GM21360 (cell line): ENCODE results near the gene XK.
"Not testable (repeated sequence)": the region's sequence is repeated elsewhere in the genome, so short reads cannot be mapped to it uniquely, and the experiment has no call there.

Source experiments
- ATAC-seq: cut with Tn5 transposase; IDR thresholded peaks from one replicate; pipeline ENCODE4 v1.9.1; 2021; ENCODE audit warnings: mild to moderate bottlenecking, moderate library complexity; ENCODE audit not compliant: unreplicated experiment

Gene XK, protein sequence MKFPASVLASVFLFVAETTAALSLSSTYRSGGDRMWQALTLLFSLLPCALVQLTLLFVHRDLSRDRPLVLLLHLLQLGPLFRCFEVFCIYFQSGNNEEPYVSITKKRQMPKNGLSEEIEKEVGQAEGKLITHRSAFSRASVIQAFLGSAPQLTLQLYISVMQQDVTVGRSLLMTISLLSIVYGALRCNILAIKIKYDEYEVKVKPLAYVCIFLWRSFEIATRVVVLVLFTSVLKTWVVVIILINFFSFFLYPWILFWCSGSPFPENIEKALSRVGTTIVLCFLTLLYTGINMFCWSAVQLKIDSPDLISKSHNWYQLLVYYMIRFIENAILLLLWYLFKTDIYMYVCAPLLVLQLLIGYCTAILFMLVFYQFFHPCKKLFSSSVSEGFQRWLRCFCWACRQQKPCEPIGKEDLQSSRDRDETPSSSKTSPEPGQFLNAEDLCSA

DNA sequence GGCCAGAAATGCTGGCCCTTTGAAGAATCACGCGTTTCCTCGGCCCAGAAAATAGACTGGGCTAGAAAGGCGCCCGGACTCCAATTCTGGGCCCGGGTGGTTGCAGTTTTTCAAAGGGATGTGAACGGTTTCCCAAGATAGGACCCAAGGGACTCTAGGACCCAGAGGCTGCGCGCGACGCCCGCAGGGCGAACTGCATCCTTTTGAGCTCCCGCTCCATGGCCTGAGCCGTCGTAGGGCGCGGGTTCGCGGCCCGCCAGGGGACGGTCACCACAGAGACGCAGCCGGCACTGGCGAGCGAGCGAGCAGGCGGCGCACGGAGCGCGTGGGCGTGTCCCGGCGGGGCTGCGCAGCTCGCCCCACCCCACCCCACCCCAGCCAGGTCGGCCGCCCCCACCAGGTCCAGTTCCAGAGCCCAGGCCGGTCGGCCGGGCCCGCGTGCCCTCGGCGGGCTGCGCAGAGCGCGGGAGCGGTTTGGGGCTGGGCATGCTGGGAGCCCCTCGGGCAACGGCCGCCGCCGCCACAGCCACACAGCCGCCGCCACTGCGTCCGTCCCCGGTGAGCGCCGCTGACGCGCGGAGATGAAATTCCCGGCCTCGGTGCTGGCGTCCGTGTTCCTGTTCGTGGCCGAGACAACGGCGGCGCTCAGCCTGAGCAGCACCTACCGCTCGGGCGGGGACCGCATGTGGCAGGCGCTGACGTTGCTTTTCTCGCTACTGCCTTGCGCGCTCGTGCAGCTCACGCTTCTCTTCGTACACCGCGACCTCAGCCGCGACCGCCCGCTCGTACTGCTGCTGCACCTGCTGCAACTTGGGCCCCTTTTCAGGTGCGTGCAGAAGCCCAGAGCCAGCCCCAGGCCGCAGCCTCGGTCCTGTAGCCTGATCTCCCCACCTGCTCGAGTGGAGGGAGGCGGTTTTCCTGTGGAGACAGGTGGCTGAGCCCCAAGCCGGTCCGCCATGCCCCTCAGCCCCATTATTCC lies at the start of gene XK:
Gene XK, plus strand, starts transcription at position 411 of the 979 bp plus-strand sequence. Its CDS starts 171 bp downstream, at position 582.
- ATAC-seq: peak; percentile 75

DNA sequence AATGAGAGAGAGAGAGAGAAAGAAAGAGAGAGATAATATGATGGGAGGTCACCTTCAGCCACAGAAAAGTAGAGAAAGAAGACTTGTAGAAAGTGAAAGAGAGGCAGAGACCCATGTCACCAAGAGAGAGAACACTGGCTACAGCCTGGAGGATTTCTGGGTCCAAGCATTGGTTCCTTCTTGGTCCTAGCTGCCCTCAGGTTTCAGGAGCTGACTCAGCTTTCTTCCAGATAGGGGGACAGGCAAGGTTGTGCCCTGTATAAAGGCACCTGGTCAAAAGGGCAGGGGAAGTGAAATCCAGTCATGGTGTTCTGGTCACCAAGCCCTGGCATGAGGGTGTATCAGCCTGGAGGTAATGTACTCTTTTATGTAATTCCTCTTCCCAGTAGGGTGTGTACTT lies 47.5 kb upstream of the XK start:
- no peak for ATAC-seq

DNA sequence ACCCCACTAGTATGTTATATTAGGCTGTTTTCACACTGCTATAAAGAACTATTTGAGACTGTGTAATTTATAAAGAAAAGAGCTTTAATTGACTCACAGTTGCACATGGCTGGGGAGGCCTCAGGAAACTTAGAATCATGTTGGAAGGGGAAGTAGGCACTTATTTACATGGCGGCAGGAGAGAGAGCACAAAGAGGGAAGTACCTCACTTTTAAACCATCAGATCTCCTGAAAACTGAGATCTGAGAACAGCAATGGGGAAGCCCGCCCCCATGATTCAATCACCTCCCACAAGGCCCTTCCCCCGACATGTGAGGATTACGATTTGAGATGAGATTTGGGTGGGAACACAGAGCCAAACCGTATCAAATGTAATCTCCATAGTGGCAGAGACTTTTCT lies 45.4 kb upstream of the XK start:
- ATAC-seq: no peak

DNA sequence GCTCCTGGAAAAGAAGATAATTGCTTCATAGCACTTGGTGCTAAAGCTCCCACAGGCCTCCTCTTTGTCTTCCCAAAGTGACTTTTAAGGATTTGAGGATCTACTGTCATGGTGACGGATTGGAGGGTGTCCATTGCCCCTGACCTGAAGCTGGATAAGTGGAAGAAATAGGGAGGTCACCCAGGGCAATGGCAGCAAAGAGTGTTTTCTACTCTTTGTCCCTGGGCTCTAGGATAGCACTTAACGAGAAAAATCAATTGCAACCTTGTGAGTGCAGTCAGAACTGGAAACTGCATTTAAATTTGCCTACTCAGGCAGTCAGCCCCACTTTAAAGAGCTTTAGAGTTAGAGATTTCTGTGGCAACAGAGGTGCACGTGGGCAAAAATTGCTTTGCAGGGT lies 43.7 kb upstream of the XK start:
- no peak for ATAC-seq

DNA sequence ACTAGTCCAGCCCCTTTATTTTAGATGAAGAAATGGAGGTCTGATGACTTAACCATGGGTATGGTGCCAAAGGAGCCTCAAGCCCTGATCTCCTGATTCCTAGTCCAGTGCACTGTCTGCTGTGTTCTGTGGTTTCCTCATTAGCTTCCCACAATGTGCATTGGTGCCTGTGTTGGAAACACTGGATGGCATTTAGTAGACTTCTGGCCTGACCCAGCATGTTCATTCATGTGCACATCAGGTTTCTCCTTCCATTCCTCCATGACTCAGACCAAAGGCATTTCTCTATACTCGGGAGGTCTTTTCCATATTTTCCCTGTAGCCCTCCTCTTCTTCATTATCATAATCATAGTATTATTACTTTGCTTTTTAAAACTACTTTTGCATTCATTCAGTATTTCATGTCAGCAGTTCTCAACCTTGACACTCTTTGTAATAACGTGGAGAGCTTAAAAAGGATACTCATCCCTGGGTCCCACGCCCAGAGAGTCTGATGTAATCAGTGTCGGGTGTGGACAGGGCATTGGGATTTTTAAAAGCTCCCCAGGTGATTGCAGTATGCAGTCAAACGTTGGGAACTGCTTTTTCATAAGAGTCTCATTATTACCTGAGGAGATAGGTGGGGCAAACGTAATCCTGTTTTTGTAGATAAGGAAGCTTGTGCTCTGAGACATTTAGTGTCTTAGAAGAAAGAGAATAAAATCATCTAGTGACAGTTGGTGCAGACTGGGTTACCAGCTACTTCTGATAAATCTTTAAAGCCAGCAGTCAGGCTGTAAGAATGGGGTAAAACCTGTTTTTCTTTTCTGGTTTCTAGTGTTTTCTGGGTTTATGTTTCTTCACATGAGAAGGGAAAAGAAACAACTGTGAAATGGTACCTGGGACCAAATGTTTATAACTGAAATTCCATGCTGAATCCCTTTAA lies 40.9 kb upstream of the XK start:
- ATAC-seq: no peak

DNA sequence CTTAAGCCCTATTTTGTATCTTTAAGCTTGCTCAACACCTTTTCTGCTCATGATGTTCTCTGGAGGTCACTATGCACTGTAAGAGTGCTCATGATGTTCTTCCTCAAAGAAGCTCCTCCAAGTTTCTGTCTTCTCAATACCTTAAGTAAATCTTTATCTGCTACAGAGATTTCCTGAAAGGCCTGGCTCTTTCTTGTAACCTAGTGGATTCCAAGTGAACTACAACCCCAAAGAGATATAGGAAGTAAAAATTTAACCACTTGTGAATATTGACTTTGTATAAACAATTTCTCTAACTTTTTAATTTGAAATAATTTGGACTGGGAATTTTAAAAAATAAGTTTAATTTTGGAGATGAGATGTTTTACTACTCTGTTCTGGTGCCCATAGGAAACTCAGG lies 39.3 kb upstream of the XK start:
- no peak for ATAC-seq

DNA sequence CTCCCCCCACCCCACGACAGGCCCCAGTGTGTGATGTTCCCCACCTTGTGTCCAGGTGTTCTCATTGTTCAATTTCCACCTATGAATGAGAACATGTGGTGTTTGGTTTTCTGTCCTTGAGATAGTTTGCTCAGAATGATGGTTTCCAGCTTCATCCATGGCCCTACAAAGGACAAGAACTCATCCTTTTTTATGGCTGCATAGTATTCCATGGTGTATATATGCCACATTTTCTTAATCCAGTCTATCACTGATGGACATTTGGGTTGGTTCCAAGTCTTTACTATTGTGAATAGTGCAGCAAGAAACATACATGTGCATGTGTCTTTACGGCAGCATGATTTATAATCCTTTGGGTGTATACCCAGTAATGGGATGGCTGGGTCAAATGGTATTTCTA lies 34.7 kb upstream of the XK start:
- not testable (repeated sequence) for ATAC-seq

DNA sequence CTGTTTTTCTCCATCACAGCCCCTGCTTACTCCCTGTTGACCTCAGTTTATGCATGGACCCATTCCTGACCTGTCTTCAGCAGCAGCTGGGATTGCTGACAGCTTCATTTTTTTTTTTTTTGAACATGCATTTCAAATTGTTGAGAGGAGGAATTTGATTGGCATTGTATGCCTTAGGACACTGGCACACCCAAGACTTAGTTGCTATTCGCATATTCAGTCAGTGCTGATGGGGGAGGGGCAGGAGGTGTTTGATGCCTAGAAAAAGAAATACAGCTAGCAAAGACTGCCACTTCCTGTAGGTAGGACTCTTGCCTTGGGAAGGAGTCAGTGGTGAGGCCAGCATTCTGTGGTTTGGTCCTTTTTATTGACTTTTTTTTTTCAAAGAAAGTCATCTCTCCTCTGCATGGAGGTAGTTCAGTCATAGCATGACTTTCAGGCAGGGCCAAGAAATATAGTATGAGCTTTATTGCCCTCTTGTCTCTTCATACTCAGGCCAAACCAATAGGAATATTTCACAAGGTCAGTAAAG lies 33.6 kb upstream of the XK start:
- ATAC-seq: no peak

DNA sequence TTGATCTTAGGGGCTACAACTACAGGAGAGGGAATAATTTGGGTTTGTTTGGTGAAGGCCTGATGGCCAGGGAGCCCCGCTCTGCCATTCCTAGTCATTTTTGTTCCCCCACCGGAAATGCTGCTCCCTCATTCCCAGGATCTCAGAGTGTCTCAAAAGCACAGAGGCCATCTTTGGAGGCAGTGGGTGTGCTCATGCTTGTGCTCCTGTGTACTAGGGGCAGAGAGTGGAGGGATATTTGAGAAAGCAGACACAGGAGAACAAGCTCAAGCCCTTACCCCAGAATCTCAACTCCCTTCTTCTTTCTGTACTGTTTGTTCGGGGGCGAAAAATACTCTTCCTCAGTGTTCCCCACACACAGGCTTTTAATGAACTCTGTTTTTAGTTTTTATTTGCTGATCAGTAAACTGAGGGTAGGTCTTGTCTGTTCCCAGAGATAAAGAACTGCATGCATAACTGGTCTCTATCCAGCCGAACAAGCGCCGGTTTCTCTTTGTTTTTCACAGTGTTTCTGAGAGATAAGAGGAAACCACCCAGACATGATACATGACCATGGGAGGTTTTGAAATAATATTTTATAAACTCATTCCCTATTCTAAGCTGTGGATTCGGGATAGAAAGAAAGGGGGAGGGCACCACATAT lies 32.9 kb upstream of the XK start:
- no peak for ATAC-seq

DNA sequence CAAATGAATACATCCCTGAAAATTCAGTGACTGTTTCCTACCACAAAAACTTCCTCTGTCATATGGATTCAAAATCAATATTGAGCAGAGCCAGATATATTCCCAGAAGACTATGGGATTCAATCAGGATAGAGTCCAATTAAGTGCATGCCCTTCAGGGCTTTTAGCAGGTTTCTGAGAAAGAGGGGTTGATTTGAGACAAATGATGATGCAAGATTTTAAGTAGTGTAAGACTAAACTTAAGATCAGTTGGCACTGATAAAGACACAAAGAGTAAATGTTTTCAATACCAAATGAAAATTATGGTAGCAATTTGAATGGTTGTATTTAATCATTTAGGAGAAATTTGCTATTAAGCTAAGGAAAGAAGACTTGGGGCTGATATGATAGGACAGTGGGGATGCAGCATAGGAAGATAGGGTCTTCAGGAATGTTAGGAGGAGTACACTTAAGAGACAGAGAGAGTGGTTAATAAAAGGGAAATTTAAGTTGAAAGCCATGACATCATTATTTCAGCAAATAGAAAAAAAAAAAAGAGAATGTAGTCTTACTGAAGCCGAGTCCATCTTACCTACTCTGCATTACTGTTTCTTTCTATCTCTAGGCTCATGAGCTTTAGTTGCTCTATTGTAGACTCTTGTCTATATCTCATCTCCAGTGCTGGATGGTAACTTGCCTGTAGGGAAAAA lies 32.0 kb upstream of the XK start:
- ATAC-seq: no peak

DNA sequence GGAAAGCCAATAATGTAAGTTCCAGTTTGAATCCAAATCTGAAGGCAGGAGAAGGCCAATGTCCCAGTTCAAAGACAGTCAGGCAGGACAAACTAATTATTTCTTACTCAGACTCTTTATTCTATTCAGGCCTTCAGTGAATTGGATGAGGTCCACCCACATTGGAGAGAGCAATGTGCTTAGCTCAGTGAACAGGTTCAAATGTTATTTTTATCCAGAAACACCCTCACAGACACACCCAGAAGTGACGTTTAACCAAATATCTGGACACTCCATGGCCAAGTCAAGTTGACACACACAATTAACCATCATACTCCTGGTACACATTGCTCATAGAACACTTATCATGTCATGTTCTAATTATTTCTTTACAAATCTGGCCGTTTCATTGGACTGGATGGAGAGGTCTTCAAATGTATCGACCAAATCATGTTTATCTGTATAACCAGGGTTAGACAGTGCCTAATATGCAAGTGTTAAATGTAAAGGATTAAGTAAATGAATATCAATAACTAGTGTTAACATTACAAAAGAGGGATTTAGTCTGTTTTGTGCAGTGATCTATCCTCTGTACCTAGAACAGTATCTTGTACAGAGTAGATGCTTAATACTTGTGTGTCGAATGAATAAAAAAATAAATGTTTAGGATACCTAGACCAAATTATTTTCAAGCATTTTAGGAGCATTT lies 27.1 kb upstream of the XK start:
- no peak for ATAC-seq

DNA sequence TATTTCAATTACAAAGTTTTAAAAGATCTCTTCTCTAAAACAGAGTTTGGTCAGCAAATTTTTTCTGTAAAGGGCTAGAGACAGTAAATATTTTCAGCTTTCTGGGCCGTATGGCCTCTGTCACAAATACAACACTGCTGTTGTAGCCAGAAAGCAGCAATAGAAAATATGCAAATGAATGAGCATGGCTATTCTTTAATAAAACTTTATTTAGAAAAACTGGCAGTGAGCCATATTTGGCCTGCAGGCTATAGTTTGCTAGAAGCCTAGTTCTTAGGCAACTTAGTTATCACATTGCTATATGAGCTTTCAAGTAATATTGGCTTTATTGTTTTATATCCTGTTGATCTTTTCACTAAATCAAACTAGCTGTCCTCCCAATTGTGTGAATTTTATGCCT lies 26.5 kb upstream of the XK start:
- no peak for ATAC-seq

DNA sequence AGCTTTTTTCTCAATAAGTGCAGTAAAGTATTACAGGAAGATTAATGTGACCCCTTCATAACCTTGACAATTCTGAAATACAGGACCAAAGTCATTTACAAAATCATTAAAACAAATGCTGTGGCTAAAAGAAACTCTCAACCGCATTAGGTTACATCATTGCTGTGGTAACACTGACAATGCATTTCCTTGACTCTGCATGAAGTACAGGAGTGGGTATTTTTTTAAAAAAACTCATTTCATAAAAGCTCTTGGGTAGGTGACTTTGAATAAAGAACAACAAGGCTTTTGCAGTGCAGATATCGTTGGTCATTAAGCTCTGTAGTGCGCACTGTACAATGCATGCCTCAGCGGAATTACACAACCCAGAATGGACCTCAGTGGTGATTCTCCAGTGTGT lies 23.4 kb upstream of the XK start:
- no peak for ATAC-seq

DNA sequence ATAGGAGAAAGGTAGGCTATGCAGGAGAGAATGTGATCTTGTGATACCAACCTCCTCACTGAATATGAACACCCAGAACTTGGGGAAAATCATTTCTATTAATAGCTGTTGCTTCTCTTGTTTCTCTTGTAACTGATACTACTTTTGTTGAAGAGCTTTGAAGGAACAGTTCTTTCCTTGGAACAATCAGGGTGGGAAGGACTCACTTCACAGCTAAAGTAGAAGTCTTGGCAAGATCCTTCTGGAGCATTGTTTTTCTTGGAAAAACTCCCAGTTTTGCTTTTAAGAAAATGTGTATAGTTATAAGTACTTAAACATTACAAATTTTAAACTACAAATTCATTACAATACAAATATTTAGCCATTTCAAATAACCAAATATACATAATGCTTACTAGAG lies 19.1 kb upstream of the XK start:
- ATAC-seq: no peak

DNA sequence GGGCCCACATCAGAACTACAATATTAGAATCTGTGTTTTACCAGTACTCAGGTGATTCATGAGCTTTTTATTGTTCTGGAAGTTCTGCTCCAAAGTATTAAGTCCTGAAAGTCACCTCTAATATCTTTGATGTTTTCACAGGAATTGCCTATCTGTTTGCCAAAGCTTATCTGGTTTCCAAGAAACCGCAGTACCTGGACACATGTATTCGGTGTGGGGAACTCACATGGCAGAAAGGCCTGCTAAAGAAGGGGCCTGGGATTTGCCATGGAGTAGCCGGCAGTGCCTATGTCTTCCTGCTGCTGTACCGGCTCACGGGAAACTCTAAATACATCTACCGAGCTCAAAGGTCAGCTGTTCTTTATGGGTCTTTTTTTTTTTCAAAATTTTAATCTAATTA lies 18.4 kb upstream of the XK start:
- no peak for ATAC-seq

DNA sequence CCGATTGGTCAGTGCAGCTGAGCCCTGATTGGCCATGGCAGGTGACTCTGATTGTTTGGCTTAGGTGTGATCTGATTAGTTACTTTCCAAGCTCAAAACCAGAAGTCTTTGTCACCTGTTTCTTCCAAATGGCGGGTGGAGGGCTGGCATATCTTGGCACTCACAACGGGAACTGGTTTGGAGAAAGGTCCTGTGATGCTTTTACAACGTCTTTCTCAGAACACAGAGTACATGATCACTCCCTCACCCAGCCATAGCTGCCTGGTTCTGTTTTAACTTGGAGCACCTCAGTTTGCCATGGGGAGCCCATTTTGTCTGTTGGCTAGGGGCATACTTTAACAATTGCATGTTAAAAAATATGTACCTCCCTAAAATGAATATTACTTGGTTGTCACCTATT lies 13.0 kb upstream of the XK start:
- no peak for ATAC-seq

DNA sequence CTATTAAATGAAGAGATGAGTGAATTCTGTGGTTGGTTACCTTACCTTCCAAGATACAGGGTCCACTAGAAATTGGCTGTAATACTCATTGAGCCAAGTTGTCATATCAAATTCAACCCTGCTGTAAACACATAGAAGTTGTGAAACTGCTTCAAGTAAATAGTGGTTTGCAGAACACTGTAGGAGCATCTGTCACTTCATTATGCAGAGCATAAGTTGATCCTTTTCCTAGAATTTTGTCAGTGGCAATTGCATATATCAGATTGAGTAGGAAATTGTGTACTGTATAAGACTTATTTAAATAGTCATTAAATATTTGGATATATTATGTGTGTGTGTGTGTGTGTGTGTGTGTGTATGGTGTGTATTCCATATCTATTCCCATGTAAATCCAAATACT lies 8.8 kb upstream of the XK start:
- no peak for ATAC-seq

DNA sequence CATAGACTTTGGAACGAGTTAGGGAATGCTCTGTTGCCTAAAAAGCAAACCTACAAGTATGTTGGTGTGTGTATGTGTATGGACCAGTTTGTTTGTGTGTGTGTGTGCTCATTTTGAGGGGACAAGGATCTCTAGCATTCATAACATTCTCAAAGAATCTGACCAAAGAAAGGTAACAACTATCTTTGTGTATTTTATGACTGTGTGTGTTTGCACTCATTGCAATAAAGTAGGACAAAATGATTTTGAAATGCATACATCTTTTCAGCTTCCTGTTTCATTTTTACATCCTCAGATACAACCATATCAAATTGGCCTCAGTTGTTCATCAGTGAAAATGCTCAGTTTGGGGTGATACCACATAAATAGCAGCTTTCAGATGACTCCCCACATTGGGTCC lies 8.3 kb upstream of the XK start:
- ATAC-seq: no peak

DNA sequence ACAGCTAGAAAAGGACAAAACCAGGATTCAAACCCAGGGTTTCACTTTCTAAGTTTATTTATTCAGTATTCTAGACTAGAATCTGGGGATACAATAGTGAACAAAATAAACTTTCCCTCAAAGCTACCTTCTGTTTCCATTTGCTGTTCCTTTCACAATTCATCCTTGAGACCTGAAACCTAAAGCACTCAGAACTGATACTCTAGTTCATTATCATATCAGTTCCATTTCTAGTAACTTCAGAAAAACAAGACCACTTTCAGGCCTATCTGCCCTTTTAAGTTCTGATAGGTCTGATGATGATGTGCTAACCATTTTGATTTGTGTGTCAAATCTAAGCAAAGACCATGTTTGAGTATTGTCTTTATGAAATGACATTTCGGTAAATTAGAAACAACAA lies 7.8 kb upstream of the XK start:
- ATAC-seq: peak; percentile 79
